NCI-H526 (cell line): ENCODE data around the gene H6PD.

Experiments used
- DNase-seq, 2 experiments: peaks; one replicate each; lab custom pipeline; 2025; lab: John Stamatoyannopoulos, UW

Gene H6PD

DNA sequence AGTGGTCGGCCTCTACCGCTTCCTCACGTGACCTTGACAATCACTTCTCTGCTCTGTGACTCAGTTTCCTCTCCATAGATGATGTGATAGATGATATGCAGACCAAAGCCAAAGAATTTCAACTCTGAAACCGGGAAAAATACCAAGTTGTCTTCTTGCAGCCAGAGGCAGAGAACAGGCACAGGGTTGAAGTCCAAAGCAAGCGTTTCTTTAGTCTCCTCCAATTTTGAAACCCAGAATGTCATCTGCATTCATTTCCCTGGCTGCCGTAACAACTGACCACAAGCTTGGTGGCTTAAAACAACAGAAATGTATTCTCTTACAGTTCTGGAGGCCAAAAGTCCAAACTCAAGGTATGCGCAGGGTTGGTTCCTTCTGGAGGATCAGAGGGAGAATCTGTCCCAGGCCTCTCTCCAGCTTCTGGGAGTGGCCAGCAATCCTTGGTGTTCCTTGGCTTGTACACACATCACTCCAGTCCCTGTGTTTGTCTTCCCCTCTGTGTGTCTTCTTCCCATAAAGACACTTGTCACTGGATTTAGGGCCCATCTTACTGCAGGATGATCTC, 30.3 kb upstream of the H6PD start:
- peak in 1 of 2 experiments; percentile 12 for DNase-seq

DNA sequence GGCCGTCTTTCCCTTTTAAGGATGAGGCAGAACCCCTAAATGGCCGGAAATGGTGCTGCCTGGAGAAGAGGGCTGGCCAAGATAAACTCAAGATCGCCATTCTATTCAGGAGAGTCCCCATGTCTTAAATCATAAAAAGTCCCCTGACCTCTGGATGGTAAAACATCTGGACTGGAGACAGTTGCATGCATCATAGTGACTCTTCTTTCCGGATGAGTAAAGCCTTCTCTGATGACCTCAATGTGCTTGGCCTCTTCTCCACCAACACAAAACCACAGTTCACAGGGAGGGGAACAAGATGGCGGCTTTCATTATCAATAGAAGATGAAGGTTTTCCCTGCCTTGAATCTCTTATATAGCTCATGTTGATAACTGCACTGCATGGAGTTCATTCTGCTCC, 27.5 kb upstream of the H6PD start:
- DNase-seq = no peak

DNA sequence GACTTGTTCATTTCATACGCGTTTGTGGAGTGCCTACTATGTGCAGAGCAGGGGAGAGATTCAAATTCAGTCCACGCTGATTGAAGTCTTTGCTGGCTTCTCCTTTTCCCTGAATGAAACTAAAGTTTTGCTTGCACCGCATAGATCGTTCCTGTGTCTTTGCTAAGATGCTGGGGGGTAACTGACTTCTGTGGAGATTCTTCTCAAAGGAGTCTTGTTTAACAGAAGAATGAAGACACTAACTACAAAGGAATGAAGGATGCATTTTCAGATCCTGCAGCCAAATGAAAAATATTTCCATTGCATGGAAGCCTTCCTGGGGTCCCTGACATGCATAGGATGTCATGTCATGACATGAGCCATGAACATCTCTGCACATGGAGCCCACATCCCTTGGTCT, 26.9 kb upstream of the H6PD start:
- DNase-seq = no peak

DNA sequence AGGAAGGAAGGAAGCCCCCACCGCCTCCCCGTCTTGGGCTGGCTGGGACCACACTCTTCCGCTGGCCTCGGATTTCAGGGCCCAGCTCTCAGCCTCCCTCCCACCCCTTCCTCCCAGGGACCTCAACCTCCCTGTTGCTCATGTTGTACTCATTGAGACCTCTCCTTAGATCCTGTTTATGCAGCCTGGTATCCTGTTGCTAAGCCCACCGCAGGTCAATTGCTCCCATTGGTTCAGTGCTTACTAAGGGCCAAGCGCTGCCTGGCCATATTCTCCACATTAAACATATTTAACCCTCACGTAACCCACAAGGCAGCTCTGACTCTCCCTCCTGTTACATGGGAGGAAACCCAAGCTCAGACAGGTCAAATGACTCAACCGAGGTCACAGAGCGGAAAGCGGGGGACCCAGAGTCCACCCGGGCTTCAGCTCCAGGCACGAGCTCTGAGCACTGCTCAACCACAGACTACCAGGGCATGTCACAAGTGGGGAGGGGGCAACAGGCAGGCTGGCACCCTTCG, 23.2 kb upstream of the H6PD start:
- DNase-seq = no peak

DNA sequence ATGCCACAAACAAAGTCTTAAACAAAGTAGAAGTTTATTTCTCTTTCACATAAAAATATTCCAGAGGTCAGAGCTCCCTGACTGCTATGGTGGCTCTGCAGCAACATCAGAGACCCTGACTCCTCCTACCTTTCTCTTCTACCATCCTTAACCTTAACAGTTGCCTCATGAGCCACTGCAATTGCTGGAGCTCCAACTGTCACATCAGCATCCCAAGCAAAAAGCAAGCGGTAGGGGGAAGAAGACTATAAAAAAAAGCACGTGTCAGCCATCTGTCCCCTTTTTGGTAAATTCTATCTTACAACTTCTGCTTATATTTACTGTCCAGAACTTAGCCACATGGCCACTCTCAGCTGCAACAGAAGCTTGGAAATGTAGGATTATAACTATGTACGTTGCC, 21.8 kb upstream of the H6PD start:
- no peak for DNase-seq

DNA sequence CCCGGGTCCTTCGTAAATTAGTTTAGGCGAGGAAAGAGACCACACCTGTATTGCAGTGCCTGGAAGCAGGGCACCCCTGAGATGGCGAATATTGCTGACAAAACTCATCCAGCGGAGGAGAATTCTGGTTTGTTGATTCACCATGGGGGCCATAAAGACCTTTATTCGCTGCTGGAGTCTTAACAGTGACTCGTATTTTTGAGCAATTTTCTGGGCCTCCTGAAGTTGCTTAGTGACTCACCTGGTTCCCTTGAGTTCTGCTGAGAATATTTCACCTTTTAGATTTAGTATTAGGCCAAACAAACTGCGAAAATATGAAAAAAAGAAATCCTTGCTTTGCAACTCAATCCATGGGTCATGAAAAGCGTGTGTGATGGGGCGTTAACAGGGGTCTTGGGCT, 20.6 kb upstream of the H6PD start:
- no peak for DNase-seq

DNA sequence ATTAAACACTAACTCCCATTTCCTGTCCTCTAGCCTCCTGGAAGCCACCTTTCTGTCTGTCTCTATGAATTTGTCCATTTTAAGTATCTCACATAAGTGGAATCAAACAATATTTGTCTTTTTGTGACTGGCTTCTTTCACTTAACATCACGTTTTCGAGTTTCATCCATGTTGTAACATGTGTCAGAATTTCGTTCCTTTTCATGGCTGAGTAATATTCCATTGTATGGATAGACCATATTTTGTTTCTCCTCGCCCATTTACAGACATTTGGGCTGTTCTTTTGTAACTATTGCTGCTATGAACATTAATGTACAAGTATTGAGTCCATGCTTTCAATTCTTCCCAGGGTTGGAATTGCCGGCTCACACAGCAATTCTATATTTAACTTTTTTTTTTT, 15.7 kb upstream of the H6PD start:
- DNase-seq = no peak

DNA sequence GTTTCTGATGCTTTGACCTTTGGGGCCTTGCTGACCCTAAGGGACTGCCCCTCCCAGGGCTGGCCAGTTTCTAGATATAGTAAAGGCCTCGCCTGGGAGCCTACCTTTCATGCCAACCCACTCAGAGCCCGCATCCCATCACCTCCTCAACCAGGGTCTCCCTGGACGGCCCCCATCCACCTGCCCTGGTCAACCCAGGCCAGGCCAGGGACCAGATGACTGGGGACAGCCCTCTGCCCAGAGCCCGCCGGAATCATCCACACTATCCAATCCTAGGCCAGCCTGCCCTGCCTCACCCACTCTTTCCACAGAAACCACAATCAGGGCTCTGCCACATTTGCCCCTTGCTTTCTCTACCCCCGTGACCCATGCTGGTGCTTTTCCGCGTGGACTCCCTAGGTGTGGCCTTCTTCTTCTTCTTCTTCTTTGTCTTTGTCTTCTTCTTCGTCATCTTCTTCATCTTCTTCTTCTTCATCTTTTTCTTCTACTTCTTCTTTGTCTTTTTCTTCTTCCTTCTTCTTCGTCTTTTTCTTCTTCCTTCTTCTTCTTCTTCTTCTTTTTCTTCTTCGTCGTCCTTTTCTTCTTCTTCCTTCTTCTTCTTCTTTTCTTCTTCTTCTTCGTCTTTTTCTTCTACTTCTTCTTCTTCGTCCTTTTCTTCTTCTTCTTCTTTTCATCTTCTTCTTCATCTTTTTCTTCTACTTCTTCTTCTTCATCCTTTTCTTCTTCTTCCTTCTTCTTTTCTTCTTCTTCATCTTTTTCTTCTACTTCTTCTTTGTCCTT, 11.5 kb upstream of the H6PD start:
- no peak for DNase-seq

DNA sequence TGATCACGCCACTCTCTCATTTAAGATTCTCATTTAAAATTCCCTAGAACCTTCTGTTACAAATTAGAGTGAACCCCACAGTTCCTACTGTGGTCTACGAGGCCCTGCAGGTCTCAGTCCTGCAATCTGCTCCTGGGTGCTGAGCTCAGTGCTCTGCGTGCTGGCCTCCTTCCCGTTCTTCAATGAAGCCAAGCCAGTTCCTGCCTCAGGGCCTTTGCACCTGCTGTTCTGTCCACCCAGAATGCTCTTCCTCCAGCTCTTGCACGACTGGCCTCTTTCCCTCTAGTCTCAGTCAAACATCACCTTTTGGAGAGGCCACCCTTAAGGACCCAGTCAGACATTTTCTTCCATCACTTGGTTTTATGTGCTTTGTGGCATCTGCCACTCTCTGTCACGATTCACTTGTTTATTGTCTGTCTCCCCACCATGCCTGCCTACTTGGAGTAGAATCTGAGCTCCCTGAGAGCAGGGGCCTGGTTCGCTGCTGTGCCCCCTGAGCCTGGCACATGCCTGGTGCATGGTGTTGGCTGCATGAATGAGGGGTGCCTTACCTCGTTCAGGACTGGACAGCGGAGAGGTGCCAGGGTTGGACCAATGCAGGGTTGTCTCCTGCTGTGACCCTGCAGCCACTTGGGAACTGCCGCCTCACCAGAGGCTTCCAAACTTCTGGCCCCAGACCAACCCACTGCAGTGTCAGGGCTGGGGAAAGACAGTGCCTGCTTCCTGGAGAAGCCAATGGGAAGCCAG, 9.7 kb upstream of the H6PD start:
- no peak for DNase-seq

DNA sequence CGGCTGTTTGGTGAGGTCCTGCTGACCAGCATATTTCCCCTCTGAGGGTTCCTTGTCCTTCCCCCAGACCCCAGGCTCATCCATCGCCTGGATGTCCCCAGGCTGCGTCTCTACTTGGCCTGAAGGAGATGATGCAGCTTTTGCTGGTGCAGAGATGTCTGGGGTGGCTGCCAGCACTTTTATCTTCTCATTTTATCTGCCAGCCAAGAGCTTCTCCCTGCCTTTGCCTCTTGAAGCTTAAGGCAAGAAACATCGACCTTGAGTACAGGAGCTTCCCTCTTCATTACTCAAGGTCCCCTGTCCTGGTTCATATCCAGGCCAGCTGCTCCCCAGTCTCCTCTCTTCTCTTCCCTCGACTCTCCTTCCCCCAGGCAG, 9.2 kb upstream of the H6PD start:
- no peak for DNase-seq

DNA sequence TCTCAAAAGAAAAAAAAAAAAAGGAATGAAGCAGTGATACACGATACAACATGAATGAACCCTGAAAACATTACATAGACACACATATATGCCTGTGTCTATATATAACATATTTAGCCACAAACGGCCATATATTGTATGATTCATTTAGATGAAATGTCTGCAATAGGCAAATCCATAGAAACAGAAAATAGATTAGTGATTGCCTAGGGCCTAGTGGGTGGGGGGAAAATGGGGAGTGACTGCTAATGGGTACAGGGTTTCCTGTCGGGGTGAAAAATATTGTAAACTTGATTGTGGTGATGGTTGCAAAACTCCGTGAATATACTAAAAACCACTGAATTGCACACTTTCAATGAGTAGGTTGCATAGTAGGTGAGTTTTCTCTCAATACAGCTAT, 6.0 kb upstream of the H6PD start:
- no peak for DNase-seq

DNA sequence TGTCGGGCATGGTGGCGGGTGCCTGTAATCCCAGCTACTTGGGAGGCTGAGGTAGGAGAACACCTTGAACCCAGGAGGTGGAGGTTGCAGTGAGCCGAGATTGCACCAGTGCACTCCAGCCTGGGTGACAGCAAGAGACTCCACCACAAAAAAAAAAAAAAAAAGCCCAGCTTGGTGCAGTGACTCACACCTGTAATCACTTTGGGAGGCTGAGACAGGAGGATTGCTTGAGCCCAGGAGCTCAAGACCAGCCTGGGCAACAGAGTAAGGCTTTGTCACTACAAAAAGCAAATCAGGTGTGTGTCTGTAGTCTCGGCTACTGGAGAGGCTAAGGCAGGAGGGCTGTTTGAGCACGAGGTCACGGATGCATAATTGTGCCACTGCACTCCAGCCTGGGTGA, 5.0 kb upstream of the H6PD start:
- no peak for DNase-seq

DNA sequence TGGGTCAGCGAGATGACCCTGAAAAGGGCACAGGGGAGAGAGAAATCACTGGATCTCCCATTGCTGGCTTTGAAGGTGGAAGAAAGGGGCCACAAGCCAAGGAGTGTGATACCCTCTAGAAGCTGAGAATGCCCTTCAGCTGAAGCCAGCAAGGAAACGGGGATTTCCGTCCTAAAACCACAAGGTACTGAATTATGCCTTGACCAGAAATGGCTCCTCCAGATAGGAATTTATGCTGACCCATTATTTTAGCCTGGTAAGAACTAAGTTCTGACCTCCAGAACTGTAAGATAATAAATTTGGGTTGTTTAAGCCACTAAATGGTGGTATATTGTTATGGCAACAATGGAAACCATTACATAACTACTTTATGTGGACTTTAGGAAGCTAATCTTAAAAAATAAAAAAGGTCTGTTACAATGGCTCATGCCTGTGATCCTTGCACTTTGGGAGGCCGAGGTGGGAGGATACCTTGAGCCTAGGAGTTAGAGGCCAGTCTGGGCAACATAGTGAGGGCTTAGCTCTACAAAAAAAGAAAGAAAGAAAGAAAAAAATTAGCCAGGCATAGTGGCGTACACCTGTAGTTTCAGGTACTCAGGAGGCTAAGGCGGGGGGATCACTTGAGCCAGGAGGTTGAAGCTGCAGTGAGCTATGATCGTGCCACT, 3.6 kb upstream of the H6PD start:
- DNase-seq = no peak

DNA sequence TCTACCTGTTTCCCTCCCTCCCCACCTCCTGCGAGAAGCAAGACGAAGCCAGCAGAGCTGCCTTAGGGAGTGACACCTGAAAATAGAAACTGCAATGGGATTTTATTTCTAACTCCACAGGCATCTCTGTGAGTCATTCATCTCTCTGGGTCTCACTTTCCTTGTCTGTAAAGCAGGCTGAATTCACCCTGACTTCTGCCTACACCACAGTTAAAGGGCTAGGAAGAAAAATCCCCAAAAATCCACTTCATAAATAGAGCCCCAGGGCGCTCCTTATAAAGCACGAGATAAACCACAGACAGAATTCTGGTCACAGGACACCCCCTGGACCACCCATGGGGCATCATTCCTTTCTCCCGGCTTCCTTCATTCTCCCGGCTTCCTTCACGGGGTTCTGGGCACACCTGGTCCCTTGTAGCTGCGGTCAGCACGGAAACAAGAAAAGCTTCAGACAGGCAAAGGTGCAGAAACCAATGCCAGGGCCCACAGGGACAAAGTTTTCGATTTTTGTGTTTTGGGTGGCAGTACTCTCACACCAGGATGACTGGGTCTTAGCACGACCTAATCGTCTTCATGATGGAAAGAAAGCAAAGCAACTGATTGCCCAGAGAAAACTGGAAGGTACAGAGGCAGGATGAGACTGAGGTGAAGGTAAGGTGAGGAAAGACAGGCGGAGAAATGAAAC, 2.8 kb upstream of the H6PD start:
- no peak for DNase-seq

DNA sequence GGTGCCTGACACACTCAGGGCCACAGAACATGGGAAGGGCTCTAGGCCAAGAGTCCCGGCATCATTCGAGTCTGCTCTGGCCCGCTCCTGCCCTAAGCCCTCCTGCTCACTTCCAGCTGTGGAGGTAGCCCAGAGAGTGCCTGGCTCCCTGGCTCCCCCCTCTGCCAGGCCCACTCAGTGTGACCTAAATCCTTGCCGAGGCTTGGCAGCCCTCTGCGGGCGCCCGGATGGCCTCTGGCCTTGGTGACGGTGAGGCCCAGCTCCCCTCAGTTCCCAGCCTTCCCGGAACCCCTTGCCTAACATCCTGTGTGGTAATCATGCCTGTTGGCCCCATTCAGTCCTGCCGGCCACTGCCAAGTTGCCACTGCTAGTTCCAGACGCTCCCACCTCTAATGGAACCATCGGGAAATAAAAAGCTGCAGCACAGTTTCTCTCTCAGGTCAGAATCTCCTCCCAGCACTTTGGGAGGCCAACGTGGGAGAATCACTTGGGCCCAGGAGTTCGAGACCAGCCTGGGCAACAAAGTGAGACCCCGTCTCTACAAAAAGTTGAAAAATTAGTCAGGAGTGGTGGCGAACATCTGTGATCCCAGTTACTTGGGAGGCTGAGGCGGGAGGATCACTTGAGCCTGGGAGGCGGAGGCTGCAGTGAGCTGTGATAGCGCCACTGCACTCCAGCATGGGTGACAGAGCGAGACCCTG, 1.2 kb upstream of the H6PD start:
- no peak for DNase-seq

DNA sequence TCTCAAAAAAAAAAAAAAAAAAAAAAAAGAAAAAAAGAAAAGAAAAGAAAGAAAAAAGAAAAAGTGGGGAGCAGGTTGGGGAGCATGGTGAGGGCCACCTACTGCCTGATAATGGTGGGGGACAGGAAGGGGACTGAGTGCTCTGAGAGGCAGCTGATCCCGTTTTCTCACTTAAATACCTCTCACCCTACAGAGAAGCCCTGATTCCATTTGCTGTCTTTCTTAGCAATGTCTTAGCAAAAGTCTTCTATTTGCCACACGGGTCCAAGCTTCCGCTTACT, 692 bp upstream of the H6PD start:
- no peak for DNase-seq

DNA sequence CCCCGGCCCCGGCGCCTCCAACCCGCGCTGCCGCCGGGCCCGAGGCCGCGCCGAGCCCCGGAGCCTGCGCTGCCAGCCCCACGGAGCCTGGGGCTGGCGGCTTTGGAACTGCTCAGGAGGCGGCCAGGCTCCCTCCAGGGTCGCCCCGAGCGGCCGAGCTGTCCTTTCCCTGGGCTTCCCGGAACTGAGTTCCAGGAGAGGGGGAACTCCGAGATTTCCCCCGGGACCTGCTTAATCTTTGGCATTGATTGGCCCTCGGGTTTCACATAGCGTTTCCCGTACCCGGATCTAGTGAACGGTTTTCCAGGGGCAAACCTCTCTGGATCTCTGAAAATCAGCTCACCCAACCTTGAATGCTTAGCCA, 504 bp downstream of the H6PD start:
- DNase-seq = peak; percentile 6 to 72

DNA sequence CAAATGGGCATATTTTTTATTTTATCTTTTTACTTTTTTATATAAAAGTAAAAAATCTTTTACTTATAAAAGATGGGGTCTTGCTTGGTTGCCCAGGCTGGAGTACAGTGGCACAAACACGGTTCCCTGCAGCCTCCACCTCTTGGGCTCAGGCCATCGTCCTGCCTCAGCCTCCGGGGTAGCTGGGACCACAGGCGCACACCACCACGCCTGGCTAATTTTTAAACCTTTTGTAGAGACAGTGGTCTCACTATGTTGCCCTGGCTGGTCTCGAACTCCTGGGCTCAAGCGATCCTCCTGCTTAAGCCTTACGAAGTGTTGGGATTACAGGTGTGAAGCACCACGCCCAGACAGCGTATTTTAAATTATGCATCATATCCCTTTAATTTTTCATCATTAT, 986 bp downstream of the H6PD start:
- no peak for DNase-seq

DNA sequence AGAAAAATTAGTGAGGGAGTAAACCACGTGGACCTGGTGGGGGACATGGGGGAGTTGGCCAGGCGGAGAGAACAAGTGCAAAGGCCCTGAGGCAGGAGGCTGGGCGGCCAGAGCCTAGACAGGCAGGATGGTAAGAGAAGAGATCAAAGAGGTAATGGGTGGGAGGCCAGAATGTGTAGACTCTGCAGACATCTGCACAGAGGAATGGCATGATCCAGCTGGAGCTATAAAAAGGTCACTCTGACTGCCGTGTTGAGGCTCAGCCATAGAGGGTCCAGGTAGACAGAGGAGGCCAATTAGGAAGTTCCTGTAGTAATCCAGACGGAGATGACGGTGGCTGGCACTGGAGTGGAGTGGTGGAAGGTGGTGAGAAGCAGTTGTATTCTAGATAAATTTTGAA, 3.6 kb downstream of the H6PD start:
- DNase-seq = no peak

DNA sequence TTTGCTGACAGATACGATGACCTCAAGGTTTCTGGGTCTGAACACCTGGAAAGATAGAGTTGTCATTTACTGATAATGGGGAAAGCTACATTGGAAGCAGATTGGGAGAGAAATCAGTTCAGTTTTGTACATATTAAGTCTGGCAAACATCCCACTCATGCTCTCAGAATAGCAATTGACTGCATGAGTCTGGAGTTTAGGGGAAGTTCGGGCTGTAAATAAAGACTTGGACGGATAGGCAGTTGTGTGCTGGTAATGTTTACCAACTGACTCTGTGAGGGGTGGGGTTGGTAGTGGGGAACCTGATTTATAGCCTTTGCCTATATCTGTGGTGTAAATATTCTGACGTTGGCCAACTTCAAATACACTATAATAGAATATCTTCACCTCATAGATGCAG, 4.0 kb downstream of the H6PD start:
- DNase-seq = no peak

DNA sequence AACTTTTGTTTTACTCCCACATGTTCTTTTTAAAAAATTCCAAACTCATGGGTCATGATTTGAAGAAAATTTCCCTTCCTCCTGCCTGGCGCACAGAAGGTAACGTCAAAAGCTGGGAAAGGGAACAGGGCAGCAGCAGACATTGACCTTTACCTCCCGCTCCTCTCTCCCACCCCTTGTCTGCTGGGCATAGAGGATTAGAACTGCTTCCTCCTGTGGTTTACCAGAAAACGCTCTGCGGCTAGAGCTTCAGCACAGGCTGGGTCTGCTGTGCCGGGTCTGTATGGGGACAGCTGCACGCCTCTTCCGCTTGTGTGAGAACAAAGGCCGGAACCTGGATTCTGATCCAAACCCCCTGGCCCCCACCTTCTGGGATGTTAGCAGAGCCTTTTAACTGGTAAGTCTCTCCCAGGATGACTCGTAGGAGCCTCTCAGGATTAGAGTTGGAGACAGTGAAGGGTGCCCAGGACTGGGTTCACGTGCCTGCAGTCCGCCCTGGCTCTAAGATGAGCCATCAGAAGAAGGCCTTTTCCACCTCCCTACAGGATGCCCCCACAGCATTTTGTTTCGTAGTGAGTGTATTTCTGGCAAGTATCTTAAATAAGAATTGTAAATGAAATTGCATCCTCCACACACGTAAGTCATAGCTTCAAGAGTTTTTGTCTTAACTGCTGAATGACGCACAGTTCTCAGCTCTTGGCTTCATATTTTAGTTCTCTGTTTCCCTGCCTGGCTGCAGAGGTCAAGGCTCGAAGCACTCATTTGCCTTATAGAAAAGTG, 5.2 kb downstream of the H6PD start:
- no peak for DNase-seq
